ENCODE data around the gene TP53TG3D. TPM values are rescaled to one million over a fixed set of nuclear protein-coding genes. Genes with fewer than 3 reads are reported as not detected.
"Not testable (repeated sequence)": the region's sequence is repeated elsewhere in the genome, so short reads cannot be mapped to it uniquely, and the experiment has no call there.

Gene TP53TG3D, protein sequence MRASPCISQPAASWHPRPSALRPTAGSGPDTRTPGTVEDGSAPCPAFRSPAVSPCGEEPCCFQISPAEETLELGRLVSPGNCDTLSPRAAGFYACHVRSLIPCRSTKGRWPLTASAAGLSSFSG
- total RNA-seq (2014; rRNA removed; shearing (Covaris generic)): not detected in 2 replicates

DNA sequence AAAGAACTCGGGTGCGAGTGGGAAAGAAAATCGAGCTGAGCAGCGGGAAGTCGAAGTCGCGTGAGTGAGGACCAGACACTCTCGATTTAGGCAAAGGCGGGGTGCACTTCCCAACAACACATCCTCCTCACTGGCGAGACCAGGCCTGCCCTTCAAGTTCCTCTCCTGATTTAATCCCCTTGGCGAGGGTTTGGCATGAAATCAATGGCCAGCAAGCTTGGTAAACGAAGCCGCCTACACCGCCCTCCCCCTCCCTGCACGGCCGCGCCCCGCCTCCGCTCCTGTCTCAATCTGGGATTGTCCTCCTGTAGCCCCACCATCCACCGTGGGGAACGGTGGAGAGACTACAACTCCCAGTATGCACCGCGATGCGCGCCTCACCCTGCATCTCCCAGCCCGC, at the start of gene TP53TG3D:
TP53TG3D (plus strand) TSS at position 301 of the 400 bp plus-strand sequence; CDS start at position 369, 68 bp downstream.
- H3K36me3 ChIP-seq (replicated peaks; ENCODE audit: control insufficient read depth, insufficient read depth, low read length); H3K27me3 ChIP-seq (ENCODE audit: control insufficient read depth, insufficient read depth, low read length); DNase-seq; H3K4me3 ChIP-seq (ENCODE audit: insufficient read depth, low read depth, low read length): not testable (repeated sequence)

DNA sequence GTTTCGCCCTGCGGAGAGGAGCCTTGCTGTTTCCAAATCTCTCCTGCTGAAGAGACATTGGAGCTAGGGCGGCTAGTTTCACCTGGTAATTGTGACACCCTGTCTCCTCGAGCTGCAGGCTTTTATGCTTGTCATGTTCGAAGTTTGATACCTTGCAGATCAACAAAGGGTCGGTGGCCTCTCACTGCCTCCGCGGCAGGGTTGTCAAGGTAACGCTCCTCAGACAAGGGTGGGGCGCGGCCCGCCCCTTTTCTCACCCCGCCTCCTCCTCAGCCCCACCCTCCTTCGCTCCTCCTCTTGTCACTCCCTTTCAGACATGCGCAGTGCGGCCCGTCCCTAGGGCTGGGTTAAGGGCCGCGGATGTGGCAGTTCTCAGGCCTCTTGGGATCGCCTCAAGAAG, 421 bp downstream of the TP53TG3D start:
- H3K27me3 ChIP-seq (ENCODE audit: control insufficient read depth, insufficient read depth, low read length); H3K4me3 ChIP-seq (ENCODE audit: insufficient read depth, low read depth, low read length); DNase-seq; H3K36me3 ChIP-seq (replicated peaks; ENCODE audit: control insufficient read depth, insufficient read depth, low read length): not testable (repeated sequence)

DNA sequence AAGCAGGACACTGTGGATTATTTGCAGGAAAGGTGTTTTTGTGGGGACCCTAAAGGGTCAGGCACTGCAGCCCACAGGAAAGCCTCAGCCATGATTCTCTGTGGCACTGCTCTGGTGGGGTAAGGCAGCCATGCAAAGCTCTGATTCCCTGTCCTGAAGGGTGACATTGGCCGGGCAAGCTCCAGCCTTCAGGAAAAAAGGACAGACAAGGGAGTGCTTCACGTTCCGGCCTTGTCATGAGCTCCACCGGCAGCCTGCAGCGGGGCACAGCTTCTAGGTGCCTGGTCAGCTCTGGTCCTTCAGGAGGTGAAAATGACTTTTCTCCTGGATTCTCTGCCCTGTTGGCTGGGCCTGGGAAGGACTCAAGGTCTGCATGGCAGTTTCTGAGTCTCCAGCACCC, 8.4 kb downstream of the TP53TG3D start:
- H3K27me3 ChIP-seq (ENCODE audit: control insufficient read depth, insufficient read depth, low read length); DNase-seq; H3K4me3 ChIP-seq (ENCODE audit: insufficient read depth, low read depth, low read length); H3K36me3 ChIP-seq (replicated peaks; ENCODE audit: control insufficient read depth, insufficient read depth, low read length): not testable (repeated sequence)

DNA sequence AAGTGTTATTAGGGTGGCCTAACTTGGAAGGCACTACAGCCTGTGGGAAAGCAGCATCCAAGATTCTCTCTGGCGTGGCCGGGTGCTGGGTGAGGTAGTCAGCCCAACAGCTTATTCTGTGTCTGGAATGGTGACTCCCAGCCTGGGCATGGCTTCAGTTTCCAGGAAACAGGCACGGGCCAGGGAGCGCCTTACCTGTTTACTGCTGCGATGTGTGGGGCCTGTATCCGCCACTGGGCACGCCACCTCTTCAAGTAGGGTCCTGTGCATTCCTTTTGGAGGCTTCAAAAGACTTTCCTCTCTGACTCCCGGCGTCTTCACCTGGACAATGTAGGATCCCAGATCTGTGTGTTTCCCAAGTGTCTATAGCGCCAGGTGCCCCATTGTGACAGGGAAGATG, 10.5 kb downstream of the TP53TG3D start:
- not testable (repeated sequence) for DNase-seq; H3K36me3 ChIP-seq (replicated peaks; ENCODE audit: control insufficient read depth, insufficient read depth, low read length); H3K4me3 ChIP-seq (ENCODE audit: insufficient read depth, low read depth, low read length); H3K27me3 ChIP-seq (ENCODE audit: control insufficient read depth, insufficient read depth, low read length)

DNA sequence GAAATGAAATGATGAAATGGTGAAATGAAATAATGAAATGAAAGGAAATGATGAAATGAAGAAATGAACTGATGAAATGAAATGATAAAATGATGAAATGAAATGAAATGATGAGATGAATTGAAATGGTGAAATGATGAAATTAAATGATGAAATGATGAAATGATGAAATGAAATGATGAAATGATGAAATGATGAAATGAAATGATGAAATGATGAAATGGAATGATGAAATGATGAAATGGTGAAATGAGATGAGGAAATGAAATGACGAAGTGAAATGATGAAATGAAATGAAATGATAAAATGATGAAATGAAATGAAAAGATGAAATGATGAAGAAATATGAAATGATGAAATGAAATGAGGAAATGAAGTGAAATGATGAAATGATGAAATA, 28.8 kb downstream of the TP53TG3D start:
- not testable (repeated sequence) for DNase-seq; H3K36me3 ChIP-seq (replicated peaks; ENCODE audit: control insufficient read depth, insufficient read depth, low read length); H3K27me3 ChIP-seq (ENCODE audit: control insufficient read depth, insufficient read depth, low read length); H3K4me3 ChIP-seq (ENCODE audit: insufficient read depth, low read depth, low read length)

DNA sequence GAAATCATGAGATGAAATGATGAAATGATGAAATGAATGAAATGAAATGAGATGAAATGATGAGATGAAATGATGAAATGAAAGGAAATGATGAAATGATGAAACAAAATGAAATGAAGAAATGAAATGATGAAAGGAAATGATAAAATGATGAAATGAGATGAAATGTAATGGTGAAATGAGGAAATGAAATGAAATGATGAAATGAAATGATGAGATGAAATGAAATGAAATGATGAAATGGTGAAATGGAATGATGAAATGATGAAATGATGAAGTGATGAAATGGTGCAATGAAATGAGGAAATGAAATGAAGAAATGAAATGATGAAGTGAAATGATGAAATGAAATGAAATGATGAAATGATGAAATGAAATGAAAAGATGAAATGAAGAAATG, 29.9 kb downstream of the TP53TG3D start:
- not testable (repeated sequence) for H3K4me3 ChIP-seq (ENCODE audit: insufficient read depth, low read depth, low read length); H3K36me3 ChIP-seq (replicated peaks; ENCODE audit: control insufficient read depth, insufficient read depth, low read length); DNase-seq; H3K27me3 ChIP-seq (ENCODE audit: control insufficient read depth, insufficient read depth, low read length)

DNA sequence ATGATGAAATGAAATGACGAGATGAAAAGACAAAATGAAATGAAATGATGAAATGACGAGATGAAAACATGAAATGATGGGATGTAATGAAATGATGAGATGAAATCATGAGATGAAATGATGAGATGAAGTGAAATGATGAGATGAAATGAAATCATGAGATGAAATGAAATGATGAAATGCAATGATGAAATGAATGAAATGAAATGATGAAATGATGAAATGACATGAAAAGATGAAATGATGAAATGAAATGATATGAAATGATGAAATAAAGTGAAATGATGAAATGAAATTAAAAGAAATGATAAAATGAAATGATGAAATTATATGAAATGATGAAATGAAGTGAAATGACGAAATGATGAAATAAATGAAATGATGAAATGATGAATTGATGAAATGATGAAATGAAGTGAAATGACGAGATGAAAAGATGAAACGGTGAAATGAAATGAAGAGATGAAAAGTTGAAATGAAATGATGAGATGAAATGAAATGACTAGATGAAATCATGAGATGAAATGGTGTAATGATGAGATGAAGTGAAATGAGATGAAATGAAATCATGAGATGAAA, 30.9 kb downstream of the TP53TG3D start:
- not testable (repeated sequence) for H3K4me3 ChIP-seq (ENCODE audit: insufficient read depth, low read depth, low read length); DNase-seq; H3K36me3 ChIP-seq (replicated peaks; ENCODE audit: control insufficient read depth, insufficient read depth, low read length); H3K27me3 ChIP-seq (ENCODE audit: control insufficient read depth, insufficient read depth, low read length)

DNA sequence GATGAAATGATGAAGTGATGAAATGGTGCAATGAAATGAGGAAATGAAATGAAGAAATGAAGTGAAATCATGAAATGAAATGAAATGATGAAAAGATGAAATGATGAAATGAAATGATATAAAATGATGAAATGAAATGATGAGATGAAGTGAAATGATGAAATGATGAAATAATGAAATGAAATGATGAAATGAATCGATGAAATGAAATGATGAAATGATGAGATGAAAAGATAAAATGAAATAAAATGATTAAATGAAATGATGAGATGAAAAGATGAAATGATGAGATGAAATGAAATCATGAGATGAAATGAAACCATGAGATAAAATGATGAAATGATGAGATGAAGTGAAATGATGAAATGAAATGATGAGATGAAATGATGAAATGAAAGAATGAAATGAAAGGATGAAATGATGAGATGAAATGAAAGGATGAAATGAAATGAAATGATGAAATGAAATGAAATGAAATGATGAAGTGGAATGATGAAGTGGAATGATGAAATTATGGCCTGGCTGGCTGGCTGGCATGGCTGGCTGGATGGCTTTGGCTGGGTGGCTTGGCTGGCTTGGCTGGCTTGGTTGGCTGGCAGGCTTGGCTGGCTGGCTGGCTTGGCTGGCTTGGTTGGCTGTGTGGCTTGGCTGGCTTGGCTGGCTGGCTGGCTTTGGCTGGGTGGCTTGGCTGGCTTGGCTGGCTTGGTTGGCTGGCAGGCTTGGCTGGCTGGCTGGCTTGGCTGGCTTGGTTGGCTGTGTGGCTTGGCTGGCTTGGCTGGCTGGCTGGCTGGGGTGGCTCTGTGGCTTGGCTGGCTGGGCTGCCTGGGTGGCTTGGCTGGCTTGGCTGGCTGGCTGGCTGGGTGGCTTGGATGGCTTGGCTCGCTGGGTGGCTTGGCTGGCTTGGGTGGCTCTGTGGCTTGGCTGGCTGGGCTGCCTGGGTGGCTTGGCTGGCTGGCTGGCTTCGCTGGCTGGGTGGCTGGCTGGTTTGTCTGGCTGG, 32.0 kb downstream of the TP53TG3D start:
- not testable (repeated sequence) for H3K36me3 ChIP-seq (replicated peaks; ENCODE audit: control insufficient read depth, insufficient read depth, low read length); H3K4me3 ChIP-seq (ENCODE audit: insufficient read depth, low read depth, low read length); H3K27me3 ChIP-seq (ENCODE audit: control insufficient read depth, insufficient read depth, low read length); DNase-seq

DNA sequence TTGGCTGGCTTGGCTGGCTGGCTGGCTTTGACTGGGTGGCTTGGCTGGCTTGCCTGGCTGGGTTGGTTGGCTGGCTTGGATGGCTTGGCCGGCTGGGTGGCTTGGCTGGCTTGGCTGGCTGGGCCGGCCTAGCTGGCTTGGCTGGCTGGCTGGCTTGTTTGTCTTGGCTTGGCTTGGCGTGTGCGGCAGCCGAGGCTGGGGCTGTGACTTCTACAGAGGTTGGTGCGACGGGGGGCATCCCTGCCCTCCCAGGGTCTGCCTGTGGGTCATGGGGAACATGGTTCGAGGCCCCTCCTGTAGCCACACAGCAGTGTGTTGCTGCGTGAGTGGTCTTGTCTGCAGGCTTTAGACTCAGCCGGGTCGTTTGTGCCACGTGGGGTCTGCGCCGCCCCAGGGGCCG, 33.1 kb downstream of the TP53TG3D start:
- H3K36me3 ChIP-seq (replicated peaks; ENCODE audit: control insufficient read depth, insufficient read depth, low read length); DNase-seq; H3K4me3 ChIP-seq (ENCODE audit: insufficient read depth, low read depth, low read length): not testable (repeated sequence)

DNA sequence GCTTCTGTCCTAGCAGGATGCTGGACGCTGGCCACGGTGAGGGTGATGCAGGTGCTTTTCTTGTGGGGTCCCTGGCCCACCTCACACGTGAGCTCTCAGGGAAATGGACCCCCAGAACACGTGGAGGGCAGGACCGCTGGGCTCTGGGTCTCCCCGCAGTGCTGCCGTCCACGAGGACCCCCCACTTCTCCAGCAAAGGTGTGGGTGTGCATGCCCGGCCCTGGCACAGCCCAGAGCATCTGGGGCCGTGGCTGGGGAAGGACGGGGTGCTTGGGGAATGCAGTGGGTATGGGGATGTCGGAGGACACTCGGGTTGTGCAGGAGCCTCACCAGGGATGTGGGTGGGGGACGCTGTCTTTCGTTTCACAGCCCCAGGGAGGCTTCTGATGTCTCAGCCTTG, 34.7 kb downstream of the TP53TG3D start:
- not testable (repeated sequence) for H3K27me3 ChIP-seq (ENCODE audit: control insufficient read depth, insufficient read depth, low read length); H3K36me3 ChIP-seq (replicated peaks; ENCODE audit: control insufficient read depth, insufficient read depth, low read length); H3K4me3 ChIP-seq (ENCODE audit: insufficient read depth, low read depth, low read length); DNase-seq

More for the DNA sequence above, 33.1 kb downstream of the TP53TG3D start:
- not testable (repeated sequence) for H3K27me3 ChIP-seq (ENCODE audit: control insufficient read depth, insufficient read depth, low read length)

DNA sequence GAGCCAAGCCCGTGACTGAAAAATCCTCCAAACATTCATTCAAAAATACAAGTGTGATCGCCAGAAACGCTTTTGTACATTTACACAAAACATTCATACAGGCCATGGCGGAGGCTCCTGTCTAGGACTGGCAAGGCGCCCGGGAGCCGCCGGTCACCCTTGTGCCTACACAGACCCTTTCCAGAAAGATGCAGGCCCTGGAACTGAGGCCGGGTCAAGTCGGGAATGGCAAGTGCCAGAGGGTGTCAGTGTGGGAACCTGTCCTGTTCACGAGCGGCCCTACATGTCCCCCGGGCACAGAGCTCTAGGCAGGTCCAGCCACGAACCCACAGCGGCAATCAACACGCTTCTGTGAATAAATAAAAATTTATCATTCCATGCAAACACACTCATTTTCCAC, 36.1 kb downstream of the TP53TG3D start:
- not testable (repeated sequence) for DNase-seq; H3K36me3 ChIP-seq (replicated peaks; ENCODE audit: control insufficient read depth, insufficient read depth, low read length); H3K27me3 ChIP-seq (ENCODE audit: control insufficient read depth, insufficient read depth, low read length); H3K4me3 ChIP-seq (ENCODE audit: insufficient read depth, low read depth, low read length)

DNA sequence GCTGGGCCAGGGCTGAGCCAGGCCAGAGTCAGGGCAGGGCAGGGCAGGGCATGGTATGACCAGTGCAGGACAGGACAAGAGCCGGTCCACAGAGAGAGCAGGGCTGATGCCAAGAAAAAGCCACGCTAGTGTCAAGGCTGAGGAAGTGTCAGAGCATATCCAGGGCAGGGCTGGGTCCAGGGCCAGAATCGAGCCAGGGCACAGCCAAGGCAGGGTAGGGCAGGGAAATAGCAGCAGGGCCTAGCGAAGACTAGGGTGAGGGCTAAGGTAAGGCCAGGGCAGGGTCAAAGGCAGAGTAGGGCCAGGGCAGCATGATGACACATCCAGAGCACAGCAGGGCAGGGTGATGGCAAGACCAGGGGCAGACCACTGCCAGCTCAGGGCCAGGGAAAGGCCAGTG, 49.7 kb downstream of the TP53TG3D start:
- H3K4me3 ChIP-seq (ENCODE audit: insufficient read depth, low read depth, low read length); DNase-seq; H3K27me3 ChIP-seq (ENCODE audit: control insufficient read depth, insufficient read depth, low read length); H3K36me3 ChIP-seq (replicated peaks; ENCODE audit: control insufficient read depth, insufficient read depth, low read length): not testable (repeated sequence)
